ENCODE measurements around the gene ARHGAP15. TPM values are rescaled to one million over a fixed set of nuclear protein-coding genes. Genes with fewer than 3 reads are reported as not detected.

ARHGAP15 gene
- total RNA-seq, 4 donors from 2014 or later = 1.2 to 6.0 (median 3.4) TPM

GRCh38 chr2:143313861-143314260 is 184.6 kb downstream of the ARHGAP15 start:
- Histone ChIP-seq H3K36me3 (no peaks in the 10 kb centered on the region), H3K27me3 (no peaks in the 10 kb centered on the region), H3K9me3 (no peaks in the 10 kb centered on the region), H3K4me3 (no peak overlapping the region), H3K4me1 (no peaks in the 10 kb centered on the region), H3K27ac (no peak overlapping the region)
- 82% methylated on average over 2 of the region's 2 CpGs for WGBS
- TF ChIP-seq POLR2AphosphoS5 (IDR thresholded peaks at IDR 0.05) = no peak
- no peak for TF ChIP-seq EP300 (IDR thresholded peaks at IDR 0.05)
- TF ChIP-seq CTCF (IDR thresholded peaks at IDR 0.05) = no peak
- no peak for TF ChIP-seq POLR2A (IDR thresholded peaks at IDR 0.05)
- DNase-seq (ENCODE audit: low spot score in 2 of 2) = no peak

GRCh38 chr2:143321994-143322393 is 192.8 kb downstream of the ARHGAP15 start:
- no peaks in the 10 kb centered on the region for H3K9me3 ChIP-seq
- no peaks in the 10 kb centered on the region for H3K27me3 ChIP-seq
- H3K27ac ChIP-seq = no peak overlapping the region
- H3K4me3 ChIP-seq = no peak overlapping the region
- WGBS = 53% methylated on average over 3 of the region's 3 CpGs
- no peaks in the 10 kb centered on the region for H3K36me3 ChIP-seq
- DNase-seq (ENCODE audit: low spot score in 2 of 2) = no peak
- H3K4me1 ChIP-seq = peaks cover 4% of the 10 kb centered on the region
- TF ChIP-seq POLR2AphosphoS5 (IDR thresholded peaks at IDR 0.05) (no peak), CTCF (IDR thresholded peaks at IDR 0.05) (no peak), EP300 (IDR thresholded peaks at IDR 0.05) (no peak), POLR2A (IDR thresholded peaks at IDR 0.05) (no peak)

- H3K36me3 ChIP-seq = no peaks in the 10 kb centered on the region
- H3K27me3 ChIP-seq = no peaks in the 10 kb centered on the region
- no peaks in the 10 kb centered on the region for H3K9me3 ChIP-seq
- no peak overlapping the region for H3K4me3 ChIP-seq
- TF ChIP-seq CTCF (IDR thresholded peaks at IDR 0.05) = no peak
- TF ChIP-seq EP300 (IDR thresholded peaks at IDR 0.05) = no peak
- TF ChIP-seq POLR2A (IDR thresholded peaks at IDR 0.05) = no peak
- no peak for TF ChIP-seq POLR2AphosphoS5 (IDR thresholded peaks at IDR 0.05)
- WGBS = 93% methylated on average over 2 of the region's 2 CpGs
- no peak overlapping the region for H3K27ac ChIP-seq
- no peak for DNase-seq (ENCODE audit: low spot score in 2 of 2)
- H3K4me1 ChIP-seq = no peaks in the 10 kb centered on the region
Measured at GRCh38 chr2:143329288-143329687, 200.1 kb downstream of the ARHGAP15 start.

GRCh38 chr2:143333168-143333791 is 204.1 kb downstream of the ARHGAP15 start:
- DNase-seq (ENCODE audit: low spot score in 2 of 2) = no peak
- H3K9me3 ChIP-seq = no peaks in the 10 kb centered on the region
- no peaks in the 10 kb centered on the region for H3K27me3 ChIP-seq
- no peak overlapping the region for H3K27ac ChIP-seq
- TF ChIP-seq POLR2A (IDR thresholded peaks at IDR 0.05) (no peak), EP300 (IDR thresholded peaks at IDR 0.05) (no peak), POLR2AphosphoS5 (IDR thresholded peaks at IDR 0.05) (no peak), CTCF (IDR thresholded peaks at IDR 0.05) (no peak)
- H3K4me1 ChIP-seq = no peaks in the 10 kb centered on the region
- no peak overlapping the region for H3K4me3 ChIP-seq
- no peaks in the 10 kb centered on the region for H3K36me3 ChIP-seq
- 72% methylated on average over 9 of the region's 9 CpGs for WGBS

- no peaks in the 10 kb centered on the region for H3K9me3 ChIP-seq
- DNase-seq (ENCODE audit: low spot score in 2 of 2) = no peak
- 47% methylated on average over 1 of the region's 1 CpG for WGBS
- no peak overlapping the region for H3K27ac ChIP-seq
- TF ChIP-seq POLR2A (IDR thresholded peaks at IDR 0.05) (no peak), CTCF (IDR thresholded peaks at IDR 0.05) (no peak), EP300 (IDR thresholded peaks at IDR 0.05) (no peak), POLR2AphosphoS5 (IDR thresholded peaks at IDR 0.05) (no peak)
- no peaks in the 10 kb centered on the region for H3K27me3 ChIP-seq
- no peak overlapping the region for H3K4me3 ChIP-seq
- no peaks in the 10 kb centered on the region for H3K4me1 ChIP-seq
- no peaks in the 10 kb centered on the region for H3K36me3 ChIP-seq
Measured at GRCh38 chr2:143333847-143334246, 204.6 kb downstream of the ARHGAP15 start.

Measured in suprapubic skin (tissue), 4 donors.